Prostate gland (tissue), 2 donors: ENCODE data around the gene CDK14. TPM values are rescaled to one million over a fixed set of nuclear protein-coding genes. Genes with fewer than 3 reads are reported as not detected.

Source experiments
- DNase-seq: peaks from one replicate; pipeline ENCODE4 v3.0.0-alpha.2; 2019; ENCODE audit warnings: low spot score
- H3K27ac ChIP-seq, 2 donors: fragments of 200-600 bp; sonication (generic); 2 replicates each; pipeline ENCODE4 v1.5.1; 2017 to 2019
- H3K27me3 ChIP-seq: fragments of 200-600 bp; sonication (generic); replicated peaks from 2 replicates; pipeline ENCODE4 v1.5.1; 2019; ENCODE audit not compliant: insufficient read depth
- H3K36me3 ChIP-seq, 2 donors: fragments of 200-600 bp; sonication (generic); 1 replicate in 1 of 2; 2 replicates in 1 of 2; pipeline versions ENCODE4 v1.5.1 to v1.8.1; 2017 to 2019
- H3K4me1 ChIP-seq: fragments of 200-600 bp; sonication (generic); replicated peaks from 2 replicates; pipeline ENCODE4 v1.5.1; 2019
- H3K4me3 ChIP-seq, 2 donors: fragments of 200-600 bp; sonication (generic); 2 replicates each; pipeline ENCODE4 v1.5.1; 2017 to 2019
- H3K9me3 ChIP-seq: fragments of 200-600 bp; sonication (generic); 2 replicates; pipeline ENCODE4 v1.5.1; 2017
- CTCF ChIP-seq, 4 experiments: fragments of 200-600 bp in 2 of 4; fragments of 450-650 bp in 2 of 4; sonication (generic) in 2 of 4; IDR thresholded peaks; 1 replicate in 3 of 4; 2 replicates in 1 of 4; pipeline ENCODE4 v1.5.1; 2016 to 2019; ENCODE audit warnings: antibody characterized with exemption in 4 of 4, mild to moderate bottlenecking in 2 of 4, moderate library complexity in 2 of 4
- POLR2A ChIP-seq: fragments of 450-650 bp; IDR thresholded peaks from one replicate; pipeline ENCODE4 v1.6.1; 2016; ENCODE audit warnings: antibody characterized with exemption, mild to moderate bottlenecking
- POLR2AphosphoS5 ChIP-seq: sonication (generic); formaldehyde crosslinking; IDR thresholded peaks from one replicate; pipeline ENCODE4 v1.6.1; 2017; ENCODE audit warnings: antibody characterized with exemption
- WGBS: methylation state at CpG from one replicate; pipeline ENCODE4 v1.1.5; 2018; 5-methylcytosine and 5-hydroxymethylcytosine counted together
- intact Hi-C: fragments of 100-400 bp; cut with DNase I; formaldehyde crosslinking; loops from one replicate; pipeline ENCODE4 v1.14.2; 2022
- total RNA-seq, 2 donors: library from RNA; depleted of rRNA; stranded (reverse); fragments of >200 nt; gene quantifications; one replicate each; pipeline ENCODE4 v1.1.0, GENCODE V29; 2016

CDK14 gene
- total RNA-seq, 2 donors from 2014 or later = 13.7 to 20.7 TPM

GRCh38 chr7:90834771-90835170 is 238.7 kb downstream of the CDK14 start:
- intact Hi-C loops = no loop called here
- no peak for TF ChIP-seq CTCF (IDR thresholded peaks at IDR 0.05)
- no peak for TF ChIP-seq POLR2AphosphoS5
- TF ChIP-seq POLR2A = no peak
- no peak overlapping the region for H3K4me3 ChIP-seq
- no peak overlapping the region for H3K27ac ChIP-seq
- no peaks in the 10 kb centered on the region for H3K9me3 ChIP-seq
- H3K27me3 ChIP-seq = no peaks in the 10 kb centered on the region
- WGBS = 73% methylated on average over 2 of the region's 2 CpGs
- H3K36me3 ChIP-seq = no peaks in the 10 kb centered on the region
- no peak for DNase-seq
- no peaks in the 10 kb centered on the region for H3K4me1 ChIP-seq

DNA sequence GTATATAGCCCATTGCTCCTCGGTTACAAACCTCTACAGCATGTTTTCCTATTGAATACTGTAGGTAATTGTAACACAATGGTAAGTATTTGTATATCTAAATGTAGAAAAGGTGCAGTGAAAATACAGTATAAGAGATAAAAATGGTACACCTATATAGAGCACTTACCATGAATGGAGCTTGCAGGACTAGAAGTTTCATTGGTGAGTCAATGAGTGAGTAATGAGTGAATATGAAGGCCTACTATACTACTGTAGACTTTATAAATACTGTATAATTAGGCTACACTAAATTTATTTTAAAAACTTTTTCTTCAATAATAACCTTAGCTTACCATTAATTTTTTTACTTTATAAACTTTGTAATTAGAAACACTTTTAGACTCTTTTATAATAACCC is 239.7 kb downstream of the CDK14 start:
- TF ChIP-seq POLR2AphosphoS5 (no peak), CTCF (IDR thresholded peaks at IDR 0.05) (no peak), POLR2A (no peak)
- intact Hi-C loops = no loop called here
- Histone ChIP-seq H3K27me3 (no peaks in the 10 kb centered on the region), H3K4me1 (no peaks in the 10 kb centered on the region), H3K4me3 (no peak overlapping the region), H3K36me3 (no peaks in the 10 kb centered on the region), H3K27ac (no peak overlapping the region), H3K9me3 (no peaks in the 10 kb centered on the region)
- no peak for DNase-seq
- 95% methylated on average over 1 of the region's 1 CpG for WGBS

DNA sequence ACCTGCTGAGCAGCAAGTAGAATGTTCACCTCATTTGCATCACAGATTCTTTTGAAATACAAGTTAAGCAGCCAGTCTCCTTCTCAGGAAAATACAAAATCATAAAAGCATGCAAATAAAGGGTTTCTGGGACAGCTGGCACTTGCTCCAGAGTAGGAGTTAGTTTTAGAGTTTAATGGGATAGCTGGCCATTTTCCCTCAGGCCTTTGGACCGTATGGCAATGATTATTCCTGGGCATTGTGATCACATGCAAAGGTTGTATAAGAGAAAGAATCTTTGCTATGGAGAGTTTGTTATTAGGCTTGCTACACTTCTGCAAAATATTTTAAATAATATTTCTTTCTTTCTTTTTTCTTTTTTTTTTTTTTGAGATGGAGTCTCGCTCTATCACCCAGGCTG is 240.8 kb downstream of the CDK14 start:
- intact Hi-C loops = no loop called here
- Histone ChIP-seq H3K4me1 (no peaks in the 10 kb centered on the region), H3K4me3 (no peak overlapping the region), H3K36me3 (no peaks in the 10 kb centered on the region), H3K27me3 (no peaks in the 10 kb centered on the region), H3K9me3 (no peaks in the 10 kb centered on the region), H3K27ac (no peak overlapping the region)
- no peak for DNase-seq
- TF ChIP-seq POLR2A = no peak
- no peak for TF ChIP-seq POLR2AphosphoS5
- no peak for TF ChIP-seq CTCF (IDR thresholded peaks at IDR 0.05)
- 82% methylated on average over 2 of the region's 2 CpGs for WGBS

GRCh38 chr7:90838799-90839198 is 242.7 kb downstream of the CDK14 start:
- TF ChIP-seq POLR2A = no peak
- TF ChIP-seq POLR2AphosphoS5 = no peak
- TF ChIP-seq CTCF (IDR thresholded peaks at IDR 0.05) = no peak
- no peak for DNase-seq
- Histone ChIP-seq H3K27ac (no peak overlapping the region), H3K4me1 (no peaks in the 10 kb centered on the region), H3K9me3 (no peaks in the 10 kb centered on the region), H3K27me3 (no peaks in the 10 kb centered on the region), H3K4me3 (no peak overlapping the region), H3K36me3 (no peaks in the 10 kb centered on the region)
- intact Hi-C loops = no loop called here
- 96% methylated on average over 8 of the region's 8 CpGs for WGBS

- intact Hi-C loops = no loop called here
- TF ChIP-seq POLR2A (no peak), CTCF (IDR thresholded peaks at IDR 0.05) (no peak), POLR2AphosphoS5 (no peak)
- no peak for DNase-seq
- Histone ChIP-seq H3K4me3 (no peak overlapping the region), H3K9me3 (no peaks in the 10 kb centered on the region), H3K27me3 (no peaks in the 10 kb centered on the region), H3K27ac (no peak overlapping the region), H3K36me3 (no peaks in the 10 kb centered on the region), H3K4me1 (no peaks in the 10 kb centered on the region)
- WGBS = 92% methylated on average over 1 of the region's 1 CpG
Observed at GRCh38 chr7:90839316-90839715, 243.2 kb downstream of the CDK14 start.
